Right lobe of liver (tissue), 6 donors: ENCODE data around the gene LPAR6. TPM values are rescaled to one million over a fixed set of nuclear protein-coding genes. Genes with fewer than 3 reads are reported as not detected.

ENCODE experiments used
- ATAC-seq, 4 donors: fragments of 200-7000 bp; cut with Tn5 transposase; one replicate each; pipeline ENCODE4 v1.9.1; 2020; ENCODE audit warnings: mild to moderate bottlenecking in 4 of 4, moderate library complexity in 4 of 4
- DNase-seq, 3 donors: peaks; one replicate each; pipeline ENCODE4 v3.0.0-alpha.2; 2020
- H3K27ac ChIP-seq, 3 donors: fragments of 200-600 bp; one replicate each; pipeline ENCODE4 v1.8.0; 2022
- H3K27me3 ChIP-seq, 2 donors: fragments of 200-600 bp; one replicate each; pipeline ENCODE4 v1.8.0; 2022
- H3K36me3 ChIP-seq, 4 donors: fragments of 200-600 bp; sonication (generic) in 1 of 4; one replicate each; pipeline versions ENCODE4 v1.5.1 to v1.8.0; 2017 to 2022; ENCODE audit warnings: control low read depth in 1 of 4
- H3K4me1 ChIP-seq, 4 donors: fragments of 200-600 bp; sonication (generic) in 1 of 4; one replicate each; pipeline versions ENCODE4 v1.5.1 to v1.8.0; 2017 to 2022; ENCODE audit warnings: control low read depth in 1 of 4
- H3K4me3 ChIP-seq, 3 donors: fragments of 200-600 bp; one replicate each; pipeline ENCODE4 v1.8.0; 2022
- H3K9me3 ChIP-seq, 4 donors: fragments of 200-600 bp; sonication (generic) in 1 of 4; one replicate each; pipeline versions ENCODE4 v1.5.1 to v1.8.0; 2017 to 2022; ENCODE audit warnings: control low read depth in 1 of 4
- CTCF ChIP-seq, 4 donors: fragments of 200-600 bp in 3 of 4; fragments of 450-650 bp in 1 of 4; IDR thresholded peaks; one replicate each; pipeline versions ENCODE4 v1.5.1 to v1.8.0; 2016 to 2022; ENCODE audit warnings: antibody characterized with exemption in 4 of 4, mild to moderate bottlenecking in 2 of 4
- POLR2A ChIP-seq: fragments of 450-650 bp; IDR thresholded peaks from one replicate; pipeline ENCODE4 v1.6.1; 2017; ENCODE audit warnings: antibody characterized with exemption, mild to moderate bottlenecking
- WGBS: methylation state at CpG from one replicate; pipeline ENCODE4 v1.1.6; 2018; ENCODE audit warnings: low coverage, low lambda C conversion rate; ENCODE audit not compliant: insufficient coverage; ENCODE audit errors: missing lambda C conversion rate; 5-methylcytosine and 5-hydroxymethylcytosine counted together
- intact Hi-C, 2 donors: fragments of 100-400 bp; cut with DNase I; formaldehyde crosslinking; loops; one replicate each; pipeline versions ENCODE4 v1.11.2 to v1.14.1; 2022
- small RNA-seq, 2 experiments: library from RNA; depleted of rRNA; stranded (forward); fragments of <200 nt; gene quantifications; one replicate each; pipeline ENCODE3, GENCODE V24; 2016
- total RNA-seq, 6 experiments: library from RNA; depleted of rRNA in 2 of 6; stranded (reverse); fragments of >200 nt in 2 of 6; fragmentation: NEBNext Ultra II Directional in 3 of 6; extraction: Animal tissue kit (Norgen Biotek cat#: 25700) in 3 of 6; gene quantifications; one replicate each; pipeline versions ENCODE4 v1.1.0 to v1.2.4, GENCODE V29; 2016 to 2023
- donor health status: DM: no; HTN: yes; CAD: no.
- donor health status: DM: no; HTN: no; CAD: no.
- donor health status: DM: no; HTN: no; CAD: no.
- donor health status: DM: no; HTN: yes; CAD: no.
- donor health status: DM: no; HTN: yes; CAD: no.

LPAR6 gene
- total RNA-seq, 6 experiments from 2014 or later: 3.7 to 14.5 (median 5.9) TPM

GRCh38 chr13:48380581-48380980 is 32.3 kb downstream of the LPAR6 start:
- intact Hi-C loops: no loop called here
- H3K27me3 ChIP-seq: no peaks in the 10 kb centered on the region
- H3K4me1 ChIP-seq: no peaks in the 10 kb centered on the region
- no peak for ATAC-seq
- no peak for DNase-seq
- H3K4me3 ChIP-seq: no peak overlapping the region
- no peak overlapping the region for H3K27ac ChIP-seq
- TF ChIP-seq CTCF (IDR thresholded peaks at IDR 0.05) (no peak), POLR2A (no peak)
- H3K9me3 ChIP-seq: no peaks in the 10 kb centered on the region
- peaks cover 0 to 4% (median 0%) of the 10 kb centered on the region in 4 donors for H3K36me3 ChIP-seq

DNA sequence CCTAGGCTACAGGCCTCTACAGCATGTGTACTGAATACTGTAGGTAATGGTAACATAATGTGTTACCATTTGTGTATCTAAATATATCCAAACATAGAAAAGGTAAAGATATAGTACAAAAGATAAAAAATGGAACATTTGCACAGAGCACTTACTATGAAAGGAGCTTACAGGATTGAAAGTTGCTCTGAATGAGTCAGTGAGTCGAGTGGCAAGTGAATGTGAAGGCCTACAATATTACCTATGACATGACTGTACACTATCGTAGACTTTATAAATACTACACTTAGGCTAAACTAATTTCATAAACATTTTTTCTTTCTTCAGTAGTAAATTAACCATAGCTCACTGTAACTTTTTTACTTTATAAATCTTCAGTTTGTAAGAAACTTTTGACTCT is 35.1 kb downstream of the LPAR6 start:
- Histone ChIP-seq H3K36me3 (peaks cover 0 to 4% (median 0%) of the 10 kb centered on the region in 4 donors), H3K9me3 (no peaks in the 10 kb centered on the region), H3K27ac (no peak overlapping the region), H3K4me3 (no peak overlapping the region), H3K4me1 (no peaks in the 10 kb centered on the region), H3K27me3 (no peaks in the 10 kb centered on the region)
- ATAC-seq (no peak), DNase-seq (no peak)
- intact Hi-C loops: no loop called here
- TF ChIP-seq CTCF (IDR thresholded peaks at IDR 0.05) (no peak), POLR2A (no peak)
- 86% methylated on average over 2 of the region's 2 CpGs for WGBS

DNA sequence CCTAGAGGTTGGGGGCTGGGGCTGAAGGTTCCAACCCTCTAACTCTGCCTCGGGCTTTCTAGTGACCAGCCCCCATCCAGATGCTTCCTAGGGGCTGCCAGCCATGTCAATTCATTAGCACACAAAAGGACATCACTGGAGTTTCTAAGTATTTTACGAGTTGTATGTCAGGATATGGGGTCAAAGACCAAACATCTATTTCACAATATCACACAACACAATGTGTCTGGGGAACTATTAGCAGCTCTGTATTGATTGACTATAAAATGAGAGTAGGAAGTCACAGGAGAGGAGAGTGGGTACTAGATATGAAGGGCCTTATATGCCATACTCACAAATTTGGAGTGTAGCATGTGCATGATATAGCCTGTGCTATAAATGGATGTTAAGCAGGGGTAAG is 42.1 kb downstream of the LPAR6 start:
- no peak overlapping the region for H3K4me3 ChIP-seq
- H3K4me1 ChIP-seq: no peaks in the 10 kb centered on the region
- DNase-seq: no peak
- H3K27ac ChIP-seq: no peak overlapping the region
- ATAC-seq: peak in 2 of 4 donors; percentile 34 to 66
- no peaks in the 10 kb centered on the region for H3K9me3 ChIP-seq
- no peak for TF ChIP-seq POLR2A
- TF ChIP-seq CTCF (IDR thresholded peaks at IDR 0.05): no peak
- H3K27me3 ChIP-seq: no peaks in the 10 kb centered on the region
- 50% methylated on average over 2 of the region's 2 CpGs for WGBS
- no peaks in the 10 kb centered on the region for H3K36me3 ChIP-seq
- intact Hi-C loops: no loop called here

- Histone ChIP-seq H3K9me3 (no peaks in the 10 kb centered on the region), H3K36me3 (peaks cover 0 to 3% (median 0%) of the 10 kb centered on the region in 4 donors), H3K27me3 (no peaks in the 10 kb centered on the region), H3K4me1 (no peaks in the 10 kb centered on the region), H3K4me3 (no peak overlapping the region), H3K27ac (no peak overlapping the region)
- ATAC-seq (no peak), DNase-seq (no peak)
- intact Hi-C loops: no loop called here
- TF ChIP-seq CTCF (IDR thresholded peaks at IDR 0.05) (no peak), POLR2A (no peak)
- WGBS: no CpG with 5 or more reads among the region's 1 CpG
Observed at GRCh38 chr13:48369988-48370387, 42.9 kb downstream of the LPAR6 start.

Small RNA genes lying within 50 kb of the gene (small RNA-seq; reads per million reads assigned to genes)
- 0 reads per million in 2 experiments for gene RF00017

Other genes with a start within 250 kb of the LPAR6 start
- gene ITM2B, start 179.9 kb downstream of the LPAR6 start, total RNA-seq: 100 to 1,000 TPM; 203 to 381 (median 320) TPM
- 10 to 100 TPM in 5 of 6 experiments, 1 to 10 TPM in 1; 6.2 to 19.4 (median 12.3) TPM for gene RB1, start 109.4 kb downstream of the LPAR6 start, total RNA-seq
- 1 to 10 TPM; 2.6 to 7.5 (median 4.8) TPM for gene RCBTB2, start 120.0 kb upstream of the LPAR6 start, total RNA-seq
- under 1 TPM; 0.06 to 0.93 (median 0.14) TPM for gene CYSLTR2, start 240.8 kb upstream of the LPAR6 start, total RNA-seq